GM18498 (cell line): ENCODE data around the gene CDKN2AIP.
"Not testable (repeated sequence)": the region's sequence is repeated elsewhere in the genome, so short reads cannot be mapped to it uniquely, and the experiment has no call there.

Source experiments
- ATAC-seq: cut with Tn5 transposase; IDR thresholded peaks from one replicate; pipeline ENCODE4 v1.9.1; 2021; ENCODE audit warnings: mild to moderate bottlenecking, moderate library complexity; ENCODE audit not compliant: unreplicated experiment

The CDKN2AIP gene

DNA sequence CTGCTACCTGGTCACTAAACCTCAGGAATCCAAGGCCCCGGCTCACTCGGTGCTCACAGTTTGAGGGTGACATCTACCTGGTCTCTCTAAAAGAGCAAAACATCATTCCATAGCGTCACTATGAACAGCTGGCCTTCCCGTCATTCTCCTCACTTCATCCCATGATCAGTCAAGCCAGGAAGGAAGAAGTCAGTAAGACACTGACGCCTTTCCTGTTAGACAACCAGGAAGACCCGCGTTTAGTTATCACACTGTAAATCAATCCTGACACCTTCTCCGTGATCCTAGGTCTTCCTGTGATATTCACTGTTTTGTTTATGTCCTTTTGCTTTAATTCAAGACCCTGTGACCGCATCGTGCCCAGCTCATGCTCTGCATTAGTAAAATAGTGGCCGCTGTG is 31.6 kb upstream of the CDKN2AIP start:
- ATAC-seq: no peak

DNA sequence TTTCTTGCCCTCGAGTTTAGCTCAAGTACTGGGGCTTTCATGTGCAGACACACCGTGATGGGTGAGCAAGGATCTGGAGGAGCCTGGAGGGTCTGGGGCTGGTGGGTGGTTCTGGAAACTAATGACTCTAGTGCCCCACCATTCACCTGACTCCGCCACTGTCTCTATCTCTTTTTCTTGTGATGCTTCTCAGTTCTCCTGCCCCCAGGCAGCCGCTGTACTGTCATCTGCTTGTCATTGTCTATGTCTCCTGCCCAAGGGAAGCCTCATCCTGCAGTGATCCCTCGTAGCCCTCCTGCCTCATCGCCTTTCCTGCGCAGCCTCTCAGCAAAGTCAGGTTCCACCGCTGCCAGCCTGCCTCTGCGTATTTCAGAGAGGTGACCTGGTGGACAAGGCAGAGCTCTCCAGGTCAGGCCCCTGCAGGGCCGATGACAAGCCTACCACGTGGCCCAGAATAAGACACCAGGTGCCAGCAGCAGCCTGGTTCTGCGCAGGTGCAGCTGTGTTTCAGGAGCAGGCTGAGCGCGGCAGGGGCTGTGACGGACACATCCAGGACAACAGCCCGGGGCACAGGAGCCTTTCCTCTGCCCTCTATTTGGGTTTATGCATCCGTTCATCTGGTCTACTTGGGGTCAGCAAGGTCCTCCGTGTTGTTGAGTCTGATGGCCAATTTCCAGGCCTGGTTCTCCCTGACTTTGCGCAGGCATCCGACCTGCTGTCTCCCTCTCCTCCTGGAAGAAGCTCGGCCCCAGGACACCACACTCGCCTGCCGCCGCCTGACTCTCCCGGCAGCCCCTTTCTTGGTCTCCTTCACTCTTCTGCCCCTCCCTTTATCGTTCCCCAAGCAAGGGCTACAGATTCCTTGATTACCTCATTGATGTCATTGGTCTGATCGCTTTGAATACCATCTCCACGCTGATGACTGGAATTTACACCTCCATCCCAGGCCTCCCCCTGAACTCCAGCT is 30.9 kb upstream of the CDKN2AIP start:
- no peak for ATAC-seq

DNA sequence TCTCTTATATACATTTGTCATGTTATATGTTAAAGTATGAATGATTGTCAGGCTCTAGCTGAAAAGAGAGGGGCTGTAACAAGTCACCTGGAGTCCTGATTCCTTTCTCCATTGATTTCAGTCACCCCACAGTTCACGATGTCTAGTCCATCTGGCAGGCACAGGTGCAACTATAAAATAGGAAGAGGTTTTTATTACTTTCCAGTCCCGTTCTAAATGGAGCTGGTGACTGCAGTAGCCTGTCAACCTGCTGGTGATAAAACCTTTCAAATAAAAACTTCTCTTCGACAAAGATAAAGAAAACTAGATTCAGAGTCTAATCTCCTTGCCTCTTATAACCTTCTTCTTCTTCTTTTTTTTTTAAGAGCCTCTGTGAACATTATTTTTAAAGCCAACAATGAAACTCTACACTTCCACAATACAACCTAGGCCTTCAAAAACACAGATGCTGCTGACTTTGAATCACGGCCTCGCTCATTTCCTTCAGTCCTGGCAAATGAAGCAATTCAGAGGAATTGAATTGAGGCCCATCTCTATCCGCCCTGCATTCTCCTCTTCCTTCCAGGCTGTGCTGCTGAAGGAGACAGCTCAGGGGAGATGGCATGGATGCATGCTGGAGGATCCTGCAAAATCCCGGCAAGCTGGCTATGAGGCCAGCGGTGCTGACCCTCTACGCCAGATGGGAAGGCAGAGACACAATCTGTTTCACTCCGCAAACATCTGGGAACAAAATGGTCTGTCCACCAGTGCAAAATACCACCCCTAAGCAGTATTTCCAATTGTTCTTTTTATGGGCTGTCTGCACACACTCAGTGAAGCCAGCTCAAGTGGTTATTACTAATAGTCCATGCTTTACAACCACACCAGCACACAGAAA is 27.3 kb upstream of the CDKN2AIP start:
- ATAC-seq: no peak

DNA sequence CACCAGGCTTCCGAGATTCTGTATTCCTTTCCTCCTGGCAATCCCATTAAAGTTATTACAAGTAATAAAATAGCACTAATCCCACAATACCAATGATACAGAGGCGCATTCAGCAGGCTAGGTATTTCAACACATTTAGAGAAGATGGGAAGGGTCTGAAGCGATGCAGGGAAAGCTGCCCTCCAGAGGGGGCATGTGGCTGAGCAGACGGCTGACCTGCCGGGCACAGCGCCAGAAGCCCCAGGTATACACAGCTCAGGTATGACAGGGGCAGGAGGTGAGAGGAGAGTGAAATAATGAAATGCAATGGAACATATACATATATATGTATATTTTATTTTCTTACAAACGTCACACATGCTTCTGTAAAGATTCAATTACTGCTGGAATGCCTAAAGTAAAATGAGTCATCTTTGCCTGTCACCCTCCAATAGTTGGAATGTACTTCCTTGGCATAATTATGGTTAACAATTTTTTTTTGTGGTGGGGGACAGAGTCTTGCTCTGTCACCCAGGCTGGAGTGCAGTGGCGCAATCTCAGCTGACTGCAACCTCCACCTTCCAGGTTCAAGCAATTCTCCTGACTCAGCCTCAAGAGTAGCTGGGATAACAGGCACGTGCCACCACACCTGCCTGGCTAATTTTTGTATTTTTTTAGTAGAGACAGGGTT is 21.3 kb upstream of the CDKN2AIP start:
- ATAC-seq: no peak

DNA sequence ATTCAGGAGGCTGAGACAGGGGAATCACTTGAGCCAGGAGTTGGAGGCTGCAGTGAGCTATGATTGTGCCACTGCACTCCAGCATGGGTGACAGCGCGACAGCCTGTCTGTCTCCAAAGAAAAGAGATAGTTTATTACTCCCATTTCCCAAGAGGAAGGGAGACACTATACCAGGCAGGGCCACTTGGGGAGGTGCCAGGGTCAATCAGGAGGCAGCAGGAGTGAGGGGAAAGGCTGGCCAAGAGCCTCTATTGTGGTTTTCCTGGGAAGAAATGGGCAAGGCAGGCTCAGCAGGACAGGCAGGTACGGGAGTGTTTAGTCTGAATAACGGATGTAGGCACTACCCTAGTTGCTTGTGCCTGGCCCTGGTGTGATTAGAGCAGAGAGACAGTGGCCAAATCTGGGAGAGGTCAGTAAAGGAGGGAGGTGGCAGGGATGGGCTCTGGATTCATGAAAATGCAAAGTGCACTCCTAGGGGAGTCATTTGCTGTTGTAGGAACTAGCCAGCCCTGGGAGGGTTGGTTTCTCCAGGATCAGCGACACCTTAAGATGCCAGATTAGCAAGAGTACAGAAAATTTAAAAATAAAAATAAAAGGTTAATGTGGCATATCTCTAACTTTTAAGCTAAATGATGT is 20.2 kb upstream of the CDKN2AIP start:
- no peak for ATAC-seq

DNA sequence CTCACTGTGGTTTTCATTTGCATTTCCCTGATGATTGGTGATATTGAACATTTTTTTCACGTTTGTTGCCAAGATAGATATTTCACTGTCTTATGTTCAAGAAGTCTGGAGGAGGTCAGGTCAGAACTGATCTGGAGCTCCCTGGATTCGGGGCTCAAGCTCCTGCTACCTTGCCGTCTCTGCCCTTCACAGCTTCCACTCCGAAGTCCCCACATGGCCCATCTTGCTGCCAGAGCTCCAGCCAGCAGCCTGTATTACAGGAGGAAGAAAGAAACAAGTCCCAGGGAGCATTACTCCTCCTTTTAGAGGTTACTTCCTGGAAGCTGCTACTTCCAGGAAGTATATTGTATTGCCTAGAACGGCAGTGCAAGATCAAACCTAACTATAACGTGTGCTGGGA is 17.9 kb upstream of the CDKN2AIP start:
- ATAC-seq: no peak

DNA sequence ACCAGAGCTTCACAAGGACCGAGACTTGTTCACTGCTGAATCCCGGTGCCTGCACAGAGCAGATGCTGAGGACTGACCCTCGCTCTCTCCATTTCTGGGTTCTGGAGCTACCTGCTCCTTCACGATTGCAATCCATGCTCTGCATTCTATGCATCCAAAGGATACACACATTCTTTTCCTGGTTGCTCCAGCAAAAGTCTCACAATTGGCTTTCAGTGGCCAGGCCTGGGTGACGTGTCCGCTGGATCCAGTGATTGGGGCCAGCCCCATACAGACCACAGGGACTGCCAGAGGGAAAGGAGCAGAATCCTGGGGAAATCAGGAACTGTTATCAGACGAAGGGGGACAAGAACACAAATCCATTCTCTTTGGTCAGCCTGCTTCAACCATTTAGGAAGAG is 14.9 kb upstream of the CDKN2AIP start:
- ATAC-seq: no peak

DNA sequence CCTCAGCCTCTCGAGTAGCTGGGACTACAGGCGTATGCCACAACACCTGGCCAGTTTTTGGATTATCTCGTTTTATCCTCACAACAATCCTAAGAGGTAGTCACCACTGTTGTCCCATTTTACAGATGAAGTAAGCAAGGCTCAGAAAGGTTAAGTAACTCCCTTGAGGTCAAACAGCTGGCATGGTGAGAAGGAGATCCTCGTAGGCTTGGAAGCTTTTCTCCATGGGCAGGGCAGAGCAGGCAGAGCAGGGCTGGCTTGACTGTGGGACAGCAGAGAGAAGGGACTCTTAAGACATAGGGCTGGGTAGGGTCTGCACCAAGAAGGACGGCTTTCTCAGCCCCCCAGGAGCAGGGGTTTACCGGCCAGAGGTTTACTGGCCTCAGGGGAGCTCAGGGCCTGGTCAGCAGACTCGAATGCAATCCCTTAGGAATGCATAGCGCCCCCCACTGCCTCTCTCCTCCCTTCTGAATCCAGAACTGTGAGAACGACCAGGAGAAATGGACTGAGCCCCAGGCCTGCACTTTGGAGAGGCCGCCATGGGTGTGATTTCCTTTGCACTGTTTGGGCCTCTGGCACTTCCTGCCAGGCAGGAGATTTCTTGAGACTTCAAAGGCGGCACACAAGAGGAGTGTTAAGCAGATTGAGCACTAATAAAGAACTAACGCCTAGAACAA is 14.0 kb upstream of the CDKN2AIP start:
- ATAC-seq: no peak

DNA sequence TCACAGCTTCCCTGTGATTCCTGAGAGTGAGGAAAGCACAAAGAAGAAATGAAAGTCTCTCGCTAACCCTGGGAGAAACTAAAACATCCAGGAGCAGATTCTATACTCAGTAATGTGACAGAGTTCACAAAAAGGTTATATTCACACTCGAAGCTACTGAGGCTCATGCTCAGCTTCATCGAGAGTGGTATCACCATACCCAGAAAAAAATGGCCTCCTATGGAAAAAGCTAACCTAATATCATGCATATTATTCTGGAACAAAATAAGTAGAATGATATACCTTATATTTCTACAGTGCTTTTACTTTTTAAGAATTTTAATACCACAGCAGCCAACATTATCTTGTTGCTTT is 13.5 kb upstream of the CDKN2AIP start:
- ATAC-seq: no peak

DNA sequence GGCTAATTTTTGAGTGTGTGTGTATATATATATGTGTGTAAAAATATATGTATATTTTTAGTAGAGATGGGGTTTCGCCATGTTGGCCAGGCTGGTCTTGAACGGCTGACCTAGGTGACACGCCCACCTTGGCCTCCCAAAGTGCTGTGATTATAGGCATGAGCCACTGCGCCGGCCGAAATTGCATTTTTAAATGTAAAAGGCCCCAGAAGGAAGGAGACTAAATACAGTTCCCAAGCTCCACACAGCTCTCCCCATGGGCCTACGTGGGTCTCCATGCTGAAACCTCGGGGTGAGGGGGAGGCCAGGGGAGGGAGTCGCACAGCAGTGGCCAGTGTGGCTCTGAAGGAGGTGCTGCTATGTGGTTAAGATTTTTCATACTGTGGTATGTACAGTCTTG is 12.8 kb upstream of the CDKN2AIP start:
- no peak for ATAC-seq

DNA sequence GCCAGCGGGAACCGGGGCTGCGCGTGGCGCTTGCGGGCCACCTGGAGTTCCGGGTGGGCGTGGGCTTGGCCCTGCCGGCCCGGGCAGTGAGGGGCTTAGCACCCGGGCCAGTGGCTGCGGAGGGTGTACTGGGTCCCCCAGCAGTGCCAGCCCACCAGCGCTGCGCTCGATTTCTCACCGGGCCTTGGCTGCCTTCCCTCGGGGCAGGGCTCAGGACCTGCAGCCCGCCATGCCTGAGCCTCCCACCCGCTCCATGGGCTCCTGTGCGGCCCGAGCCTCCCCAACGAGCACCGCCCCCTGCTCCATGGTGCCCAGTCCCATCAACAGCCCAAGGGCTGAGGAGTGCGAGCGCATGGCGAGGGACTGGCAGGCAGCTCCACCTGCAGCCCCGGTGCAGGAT is 11.3 kb upstream of the CDKN2AIP start:
- not testable (repeated sequence) for ATAC-seq

DNA sequence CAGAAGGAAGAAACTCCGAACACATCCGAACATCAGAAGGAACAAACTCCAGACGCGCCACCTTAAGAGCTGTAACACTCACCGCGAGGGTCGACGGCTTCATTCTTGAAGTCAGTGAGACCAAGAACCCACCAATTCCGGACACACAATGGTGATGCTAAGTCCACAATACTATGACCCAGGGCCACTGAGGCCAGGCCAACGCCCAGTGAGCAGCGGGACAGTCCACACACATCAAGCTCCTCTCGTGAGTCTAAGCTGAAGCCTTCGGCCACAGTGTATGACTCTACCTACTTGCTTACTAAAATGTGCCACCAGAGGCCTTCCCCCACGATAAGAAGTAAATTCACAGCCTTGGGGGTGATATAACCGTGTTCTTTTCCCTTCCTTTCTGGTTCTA is 10.2 kb upstream of the CDKN2AIP start:
- no peak for ATAC-seq

DNA sequence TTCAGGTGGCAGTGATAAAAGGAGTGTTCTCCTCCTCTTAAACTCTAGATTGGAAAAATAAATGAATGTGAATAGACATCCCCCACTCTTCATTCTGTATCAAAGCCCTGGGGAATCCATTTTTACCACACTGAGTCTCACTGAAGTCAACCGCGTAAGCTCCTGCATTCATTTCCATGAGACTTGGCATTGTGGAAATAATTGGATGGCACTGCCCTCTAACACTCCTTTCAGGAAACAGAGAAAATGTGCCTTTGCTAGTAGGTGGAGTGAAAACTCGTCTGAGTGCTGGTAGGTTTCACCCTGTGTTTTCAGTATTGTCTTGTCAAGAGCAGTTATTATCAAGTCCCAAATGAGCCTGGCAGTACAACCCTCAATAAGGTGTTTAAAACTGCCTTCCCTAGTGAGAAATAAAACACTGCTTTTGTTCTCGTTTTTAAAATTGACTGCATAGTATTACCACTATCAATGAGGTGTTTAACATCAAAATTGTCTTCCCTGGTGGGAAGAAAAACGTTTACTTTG is 9.7 kb upstream of the CDKN2AIP start:
- no peak for ATAC-seq

DNA sequence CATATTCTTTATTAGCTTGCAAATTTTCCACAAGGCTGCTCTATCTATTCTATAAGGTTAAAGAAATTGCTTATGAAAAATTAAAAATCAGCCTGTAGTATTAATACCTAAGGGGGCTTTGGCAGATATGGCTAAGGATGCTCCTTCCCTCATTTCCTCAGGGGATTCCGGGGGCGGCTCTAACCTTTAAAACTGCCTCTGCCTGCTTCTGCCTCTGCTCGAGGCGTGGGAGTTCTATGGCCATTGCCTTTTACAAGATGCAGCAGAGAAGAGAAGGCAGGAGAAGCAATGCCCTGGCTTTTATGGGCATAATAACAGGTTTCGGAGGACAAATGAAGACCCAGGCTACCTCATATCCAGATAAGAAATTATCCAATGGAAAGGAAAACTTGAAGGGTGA is 8.6 kb upstream of the CDKN2AIP start:
- ATAC-seq: no peak

DNA sequence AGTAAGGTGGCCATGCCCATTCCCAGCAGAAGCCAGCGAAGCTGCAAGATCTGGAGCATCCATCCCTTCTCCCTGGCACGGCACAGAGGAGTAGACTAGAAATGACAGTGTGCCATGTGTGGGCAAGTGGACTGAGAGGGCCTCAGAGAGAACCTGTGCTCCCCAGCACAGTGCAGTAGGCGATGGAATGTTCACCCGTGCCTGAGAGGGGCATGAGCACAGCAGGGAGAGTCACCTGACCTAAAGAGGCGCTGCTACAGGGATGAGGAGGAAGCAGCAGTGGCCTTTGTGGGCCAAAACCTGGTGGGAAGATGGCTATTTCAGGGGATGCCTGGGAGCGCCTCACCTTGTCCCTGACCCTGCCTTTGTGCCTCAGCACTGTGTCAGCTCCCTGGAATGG is 8.0 kb upstream of the CDKN2AIP start:
- no peak for ATAC-seq

DNA sequence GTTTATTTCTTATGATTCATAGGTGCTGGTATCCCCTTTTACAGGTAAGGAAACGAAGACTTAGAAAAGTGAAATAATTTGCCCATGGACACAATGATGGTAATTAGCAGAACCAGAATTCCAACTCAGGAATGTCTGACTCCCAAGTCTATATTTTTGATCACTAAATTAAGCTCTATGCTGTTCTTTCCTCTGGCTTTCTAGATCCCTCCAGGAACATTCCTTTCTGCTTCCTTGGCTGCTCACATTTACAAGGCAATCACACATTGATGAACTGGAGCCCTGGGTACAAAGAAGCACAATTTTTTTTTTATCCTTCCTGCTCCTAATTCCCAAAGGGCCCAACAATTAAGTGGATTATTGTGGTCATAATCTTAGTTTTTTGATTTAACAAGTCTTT is 7.0 kb upstream of the CDKN2AIP start:
- ATAC-seq: no peak

DNA sequence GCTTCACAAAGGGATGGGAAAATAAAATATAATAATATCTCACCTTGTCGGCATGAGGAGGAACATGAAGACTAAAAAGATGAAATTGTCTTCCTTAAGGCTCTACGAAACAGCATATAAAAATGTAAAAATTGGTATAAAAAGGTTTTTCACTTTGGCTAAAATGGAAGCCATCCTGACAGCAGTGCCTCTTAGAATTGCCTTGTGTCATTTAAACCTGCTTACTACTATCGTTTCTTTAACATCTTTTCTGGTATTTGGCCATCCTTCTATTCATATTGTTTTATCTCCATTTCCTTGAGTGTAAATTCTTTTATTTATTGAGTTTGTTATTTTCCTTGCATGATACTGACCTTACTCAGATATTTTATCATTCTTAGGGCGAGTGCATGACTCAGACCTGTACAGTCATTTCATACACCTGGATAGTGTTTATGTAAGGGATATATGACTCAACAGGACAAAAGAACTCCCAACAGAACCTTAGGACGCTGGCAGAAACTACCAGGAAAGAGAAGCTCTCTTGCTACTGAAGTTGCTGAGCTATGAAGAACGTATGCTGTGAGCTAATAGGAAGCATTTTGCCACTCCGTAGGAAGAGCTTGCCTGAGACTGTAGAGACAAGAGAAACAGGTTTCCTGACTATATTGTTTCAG is 5.8 kb upstream of the CDKN2AIP start:
- ATAC-seq: no peak

DNA sequence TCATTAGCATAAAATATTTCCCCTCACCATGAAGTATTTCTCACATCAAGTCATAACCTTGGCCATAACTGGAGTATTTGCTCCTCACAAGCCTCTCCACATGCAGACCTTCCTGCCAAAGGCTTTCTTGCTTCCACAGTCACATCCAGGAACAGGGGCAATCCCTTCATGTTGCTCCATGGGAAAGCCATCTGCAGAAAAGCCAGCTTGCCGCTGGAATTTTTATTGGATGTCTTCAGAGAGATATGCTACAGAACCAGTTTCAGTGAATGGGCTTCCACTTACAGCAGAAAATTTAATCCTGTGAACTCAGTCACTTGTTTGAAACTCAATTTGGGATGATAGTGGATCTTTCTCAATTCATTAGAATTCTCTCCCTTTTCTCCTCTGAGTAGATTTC is 3.2 kb upstream of the CDKN2AIP start:
- no peak for ATAC-seq

DNA sequence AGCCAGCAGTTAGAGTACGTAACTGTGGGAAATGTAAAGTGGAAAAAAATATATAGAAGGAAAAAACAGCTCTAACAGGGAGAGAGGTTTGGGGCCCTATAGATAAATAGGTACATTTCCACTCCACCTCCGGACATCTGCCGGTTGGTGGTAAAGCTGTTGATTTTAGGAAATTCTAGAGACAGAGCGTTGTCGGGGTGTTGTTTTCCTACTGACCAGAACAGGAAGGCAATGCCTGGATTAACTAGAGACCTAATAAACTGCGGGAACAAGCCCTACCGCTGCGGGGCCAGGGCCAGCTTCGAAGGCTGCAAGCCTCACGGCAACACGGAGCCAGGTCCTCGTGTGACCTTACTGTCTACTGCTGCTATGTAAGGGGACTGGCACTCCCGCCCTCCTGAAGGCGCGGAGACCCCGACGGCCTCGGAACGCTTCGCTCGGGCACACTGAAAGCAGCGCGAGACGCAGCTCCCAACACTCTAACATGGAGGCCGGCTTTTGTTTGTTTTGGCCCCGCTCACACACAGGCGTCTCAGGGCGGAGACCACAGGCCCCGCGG is 702 bp upstream of the CDKN2AIP start:
- ATAC-seq: no peak

DNA sequence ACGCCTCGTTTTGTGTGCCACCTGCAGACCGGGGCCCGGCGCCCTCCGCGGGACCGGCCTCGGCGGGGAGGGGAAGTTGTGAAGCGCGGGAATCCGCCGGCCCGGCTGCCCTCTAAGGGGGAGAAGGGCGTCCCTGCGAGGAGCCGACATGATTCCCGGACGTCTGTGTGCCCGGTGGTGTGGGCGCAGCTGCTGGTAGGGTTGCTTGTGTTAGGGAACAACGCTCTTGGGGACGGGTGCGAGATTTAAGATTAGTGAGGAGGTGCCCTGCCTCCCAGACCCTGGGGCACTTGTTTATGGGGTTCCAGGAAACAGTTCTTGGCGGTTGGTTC is 627 bp downstream of the CDKN2AIP start:
- no peak for ATAC-seq
